IMR-90 (cell line): ENCODE results near the gene SLIT3. TPM values are rescaled to one million over a fixed set of nuclear protein-coding genes. Genes with fewer than 3 reads are reported as not detected.

Experiments
- ATAC-seq: fragments of 200-7000 bp; cut with Tn5 transposase; 2 replicates; pipeline ENCODE4 v1.9.1; 2020; ENCODE audit warnings: low read depth, mild to moderate bottlenecking, moderate library complexity
- BruUV-seq: library from RNA; stranded (reverse); fragments of 400-500 nt; replicated peaks from 2 replicates; lab custom pipeline; 2021; lab: Mats Ljungman, UMichigan
- CTCF ChIA-PET: fragments of 300-600 bp; formaldehyde crosslinking; extraction: SDS; loops from one replicate; lab custom pipeline; 2021; ENCODE audit warnings: antibody characterized with exemption; lab: Yijun Ruan, JAX
- POLR2A ChIA-PET: fragments of 300-600 bp; sonication (Branson Sonifier 250); formaldehyde crosslinking; loops from one replicate; lab custom pipeline; 2022; ENCODE audit warnings: antibody characterized with exemption; ENCODE audit not compliant: unreplicated experiment; lab: Charles Lee
- DNase-seq: peaks from one replicate; pipeline ENCODE4 v3.0.0; 2013
- H2AFZ ChIP-seq: replicated peaks from 2 replicates; pipeline ENCODE3; 2013; ENCODE audit warnings: low read length, mild to moderate bottlenecking; ENCODE audit not compliant: poor library complexity
- H2AK5ac ChIP-seq: 2 replicates; pipeline ENCODE4 v1.6.1; 2013; ENCODE audit warnings: low read depth, low read length, inconsistent platforms
- H2AK9ac ChIP-seq: replicated peaks from 2 replicates; pipeline ENCODE3; 2013; ENCODE audit warnings: mild to moderate bottlenecking, low read depth, low read length, moderate library complexity; ENCODE audit not compliant: poor library complexity
- H2BK120ac ChIP-seq: 2 replicates; pipeline ENCODE4 v1.6.1; 2013; ENCODE audit warnings: low read depth, low read length, inconsistent platforms
- H2BK15ac ChIP-seq: 3 replicates; pipeline ENCODE4 v1.6.1; 2013; ENCODE audit warnings: low read depth, low read length, inconsistent platforms
- H2BK20ac ChIP-seq: 2 replicates; pipeline ENCODE4 v1.6.1; 2013; ENCODE audit warnings: low read depth, mild to moderate bottlenecking, inconsistent platforms, low read length, moderate library complexity
- H2BK5ac ChIP-seq: 2 replicates; pipeline ENCODE4 v1.6.1; 2013; ENCODE audit warnings: mild to moderate bottlenecking, low read depth, low read length, inconsistent platforms; ENCODE audit not compliant: poor library complexity, severe bottlenecking
- H3K14ac ChIP-seq: replicated peaks from 2 replicates; pipeline ENCODE4 v1.6.1; 2013; ENCODE audit warnings: low read depth, low read length, inconsistent platforms
- H3K18ac ChIP-seq: 2 replicates; pipeline ENCODE4 v1.6.1; 2013; ENCODE audit warnings: low read depth, low read length, control low read depth
- H3K23ac ChIP-seq: 2 replicates; pipeline ENCODE4 v1.6.1; 2013; ENCODE audit warnings: low read depth, low read length, inconsistent platforms
- H3K27ac ChIP-seq: 2 replicates; pipeline ENCODE4 v1.5.1; 2013; ENCODE audit warnings: mild to moderate bottlenecking, control low read depth, low read length; ENCODE audit not compliant: insufficient read depth
- H3K27me3 ChIP-seq: 2 replicates; pipeline ENCODE4 v1.6.1; 2013; ENCODE audit warnings: low read length; ENCODE audit not compliant: control insufficient read depth, insufficient read depth
- H3K36me3 ChIP-seq: 2 replicates; pipeline ENCODE4 v1.6.1; 2013; ENCODE audit warnings: low read length, mixed read lengths; ENCODE audit not compliant: control insufficient read depth, insufficient read depth
- H3K4ac ChIP-seq: 2 replicates; pipeline ENCODE4 v1.6.1; 2013; ENCODE audit warnings: low read depth, low read length, inconsistent platforms
- H3K4me1 ChIP-seq: 2 replicates; pipeline ENCODE4 v1.6.1; 2013; ENCODE audit warnings: low read length, mixed read lengths; ENCODE audit not compliant: control insufficient read depth, insufficient read depth
- H3K4me2 ChIP-seq: 2 replicates; pipeline ENCODE4 v1.6.1; 2013; ENCODE audit warnings: low read depth, mild to moderate bottlenecking, control low read depth, low read length, moderate library complexity
- H3K4me3 ChIP-seq: 2 replicates; pipeline ENCODE4 v1.5.1; 2013; ENCODE audit warnings: low read depth, mild to moderate bottlenecking, control low read depth, low read length, moderate library complexity; ENCODE audit not compliant: insufficient read depth
- H3K56ac ChIP-seq: 2 replicates; pipeline ENCODE4 v1.6.1; 2013; ENCODE audit warnings: low read length, inconsistent platforms; ENCODE audit not compliant: insufficient read depth; ENCODE audit errors: extremely low read depth
- H3K79me1 ChIP-seq, 2 experiments: 2 replicates each; pipeline ENCODE4 v1.6.1; 2013; ENCODE audit warnings: low read length in 2 of 2, inconsistent platforms in 1 of 2, low read depth in 1 of 2
- H3K9ac ChIP-seq: 2 replicates; pipeline ENCODE4 v1.6.1; 2013; ENCODE audit warnings: low read depth, low read length, control low read depth
- H3K9me1 ChIP-seq: 2 replicates; pipeline ENCODE4 v1.6.1; 2013; ENCODE audit warnings: low read length, inconsistent platforms; ENCODE audit not compliant: insufficient read depth
- H3K9me3 ChIP-seq: 2 replicates; pipeline ENCODE4 v1.6.1; 2013; ENCODE audit warnings: low read length; ENCODE audit not compliant: control insufficient read depth, insufficient read depth
- H4K20me1 ChIP-seq: 2 replicates; pipeline ENCODE4 v1.6.1; 2013; ENCODE audit warnings: low read length, inconsistent platforms; ENCODE audit not compliant: insufficient read depth
- H4K5ac ChIP-seq: 2 replicates; pipeline ENCODE4 v1.6.1; 2013; ENCODE audit warnings: mild to moderate bottlenecking, low read depth, low read length, control low read depth
- H4K8ac ChIP-seq, 2 experiments: 2 replicates each; pipeline ENCODE4 v1.6.1; 2013; ENCODE audit warnings: low read depth in 2 of 2, low read length in 2 of 2, control low read depth in 1 of 2, inconsistent platforms in 1 of 2
- H4K91ac ChIP-seq: 2 replicates; pipeline ENCODE4 v1.6.1; 2013; ENCODE audit warnings: low read depth, low read length, inconsistent platforms; ENCODE audit not compliant: insufficient read depth
- BHLHE40 ChIP-seq: fragments of 150-350 bp; IDR thresholded peaks from 2 replicates; pipeline ENCODE4 v1.6.1; 2016; ENCODE audit warnings: mild to moderate bottlenecking, low read depth, low read length
- CEBPB ChIP-seq: IDR thresholded peaks from 2 replicates; pipeline ENCODE4 v1.6.1; 2012; ENCODE audit warnings: low read depth, low read length, improper control_type of control experiment
- CHD1 ChIP-seq: IDR thresholded peaks from 2 replicates; pipeline ENCODE4 v1.6.1; 2012; ENCODE audit warnings: low read depth, low read length, improper control_type of control experiment
- CTCF ChIP-seq: conservative IDR thresholded peaks from 2 replicates; pipeline ENCODE4 v1.5.1; 2012; ENCODE audit warnings: mild to moderate bottlenecking, low read depth, low read length, improper control_type of control experiment
- ELK1 ChIP-seq: fragments of 150-350 bp; IDR thresholded peaks from 2 replicates; pipeline ENCODE4 v1.6.1; 2016; ENCODE audit warnings: low read depth, mild to moderate bottlenecking, low read length, moderate library complexity, borderline replicate concordance
- FOS ChIP-seq: fragments of 150-350 bp; IDR thresholded peaks from 2 replicates; pipeline ENCODE4 v1.6.1; 2016; ENCODE audit warnings: low read depth, low read length
- MAFK ChIP-seq: IDR thresholded peaks from 2 replicates; pipeline ENCODE4 v1.6.1; 2012; ENCODE audit warnings: low read depth, low read length, improper control_type of control experiment
- MAZ ChIP-seq: IDR thresholded peaks from 2 replicates; pipeline ENCODE4 v1.6.1; 2012; ENCODE audit warnings: low read depth, mild to moderate bottlenecking, low read length, improper control_type of control experiment, moderate library complexity, borderline replicate concordance
- MXI1 ChIP-seq: IDR thresholded peaks from 2 replicates; pipeline ENCODE4 v1.6.1; 2012; ENCODE audit warnings: low read depth, mild to moderate bottlenecking, low read length, moderate library complexity, borderline replicate concordance
- NFE2L2 ChIP-seq: fragments of 150-350 bp; IDR thresholded peaks from 2 replicates; pipeline ENCODE4 v1.6.1; 2016; ENCODE audit warnings: low read depth, mild to moderate bottlenecking, low read length
- POLR2A ChIP-seq: IDR thresholded peaks from 2 replicates; pipeline ENCODE4 v1.6.1; 2012; ENCODE audit warnings: mild to moderate bottlenecking, low read depth, low read length
- RAD21 ChIP-seq: IDR thresholded peaks from 2 replicates; pipeline ENCODE4 v1.6.1; 2012; ENCODE audit warnings: low read length, improper control_type of control experiment
- RCOR1 ChIP-seq: IDR thresholded peaks from 2 replicates; pipeline ENCODE4 v1.6.1; 2012; ENCODE audit warnings: mild to moderate bottlenecking, low read length, improper control_type of control experiment; ENCODE audit not compliant: insufficient replicate concordance
- RFX5 ChIP-seq: IDR thresholded peaks from 2 replicates; pipeline ENCODE4 v1.8.0; 2012; ENCODE audit warnings: low read depth, mild to moderate bottlenecking, low read length, moderate library complexity
- SMC3 ChIP-seq: fragments of 150-350 bp; IDR thresholded peaks from 2 replicates; pipeline ENCODE4 v1.6.1; 2016; ENCODE audit warnings: low read depth, mild to moderate bottlenecking, antibody characterized with exemption, low read length, moderate library complexity
- WGBS, 2 experiments: methylation state at CpG; one replicate each; pipeline versions ENCODE4 v1.1.5 to v1.1.7; 2013; ENCODE audit warnings: missing lambda C conversion rate in 2 of 2; ENCODE audit not compliant: insufficient read length in 1 of 2; ENCODE audit errors: extremely low coverage in 2 of 2; 5-methylcytosine and 5-hydroxymethylcytosine counted together
- dilution Hi-C: fragments of 300-500 bp; cut with HindIII; formaldehyde crosslinking; loops from one replicate; pipeline ENCODE4 v1.14.3; 2018; ENCODE audit warnings: low sequenced_read_pairs; ENCODE audit not compliant: unreplicated experiment
- in situ Hi-C: fragments of 300-500 bp; cut with MboI; formaldehyde crosslinking; loops from 3 replicates; pipeline ENCODE4 v1.14.3; 2019; ENCODE audit warnings: low sequenced_read_pairs, inconsistent platforms, mixed read lengths
- intact Hi-C: fragments of 100-400 bp; cut with micrococcal nuclease; formaldehyde crosslinking; loops from 2 replicates; pipeline ENCODE4 v1.10.0; 2022
- polyA plus RNA-seq, 3 experiments: library from polyadenylated mRNA; depleted of rRNA; stranded (reverse); fragments of >200 nt; gene quantifications; 2 replicates each; pipeline ENCODE4 v1.2.3, GENCODE V29; 2012; ENCODE audit warnings: low replicate concordance in 1 of 3
- total RNA-seq: library from RNA; depleted of rRNA; stranded (reverse); fragments of >200 nt; gene quantifications from 2 replicates; pipeline ENCODE4 v1.2.3, GENCODE V29; 2012
- TF ChIP-seq, protein P1 (sequence below): fragments of 150-350 bp; IDR thresholded peaks from 2 replicates; pipeline ENCODE4 v1.6.1; 2017; ENCODE audit warnings: mild to moderate bottlenecking, antibody characterized with exemption, low read length, low read depth

The SLIT3 gene
- total and polyA plus RNA-seq, 2 of the 4 experiments (the other 2 are of a cell fraction): 0.18 to 0.50 TPM

DNA sequence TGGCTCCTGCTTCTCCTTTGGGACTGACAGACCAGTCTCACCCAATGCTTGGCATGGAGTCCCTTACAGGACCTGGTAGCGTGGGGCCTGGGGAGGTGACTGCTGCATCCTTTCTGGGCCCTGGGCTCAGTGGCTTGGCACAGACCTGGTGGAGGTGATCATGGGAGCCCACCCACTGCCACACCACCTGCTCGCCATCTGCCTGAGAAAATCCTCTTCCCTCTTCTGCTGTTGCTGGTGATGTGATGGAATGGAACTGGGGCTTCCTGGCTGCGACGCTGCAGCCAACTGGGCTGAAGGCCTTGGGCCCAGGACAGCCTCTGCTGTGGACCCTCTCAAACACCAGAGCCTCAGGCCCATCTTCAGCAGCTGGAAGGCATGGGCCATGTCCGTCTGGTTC is 599.3 kb downstream of the SLIT3 start:
- no peak overlapping the region for H2BK15ac ChIP-seq
- H3K4me1 ChIP-seq: no peaks in the 10 kb centered on the region
- H3K23ac ChIP-seq: no peak overlapping the region
- no peak overlapping the region for H3K18ac ChIP-seq
- dilution Hi-C loops: no loop called here
- in situ Hi-C loops: no loop called here
- WGBS, 2 experiments: no CpG with 5 or more reads among the region's 5 CpGs
- H2AK9ac ChIP-seq: no peak overlapping the region
- ChIA-PET POLR2A (no interaction called here), CTCF (no interaction called here)
- H3K9ac ChIP-seq: no peak overlapping the region
- no peaks in the 10 kb centered on the region for H3K9me3 ChIP-seq
- H4K91ac ChIP-seq: no peak overlapping the region
- no peak overlapping the region for H3K4me3 ChIP-seq
- no peaks in the 10 kb centered on the region for H4K20me1 ChIP-seq
- no peak overlapping the region for H2BK5ac ChIP-seq
- H3K4me2 ChIP-seq: no peak overlapping the region
- H2AFZ ChIP-seq: no peak overlapping the region
- BruUV-seq: no TSS peak
- no peak overlapping the region for H2BK20ac ChIP-seq
- TF ChIP-seq CTCF: no peak
- TF ChIP-seq RFX5: no peak
- TF ChIP-seq, protein P1, sequence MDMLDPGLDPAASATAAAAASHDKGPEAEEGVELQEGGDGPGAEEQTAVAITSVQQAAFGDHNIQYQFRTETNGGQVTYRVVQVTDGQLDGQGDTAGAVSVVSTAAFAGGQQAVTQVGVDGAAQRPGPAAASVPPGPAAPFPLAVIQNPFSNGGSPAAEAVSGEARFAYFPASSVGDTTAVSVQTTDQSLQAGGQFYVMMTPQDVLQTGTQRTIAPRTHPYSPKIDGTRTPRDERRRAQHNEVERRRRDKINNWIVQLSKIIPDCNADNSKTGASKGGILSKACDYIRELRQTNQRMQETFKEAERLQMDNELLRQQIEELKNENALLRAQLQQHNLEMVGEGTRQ: no peak
- no peak for TF ChIP-seq RCOR1
- TF ChIP-seq FOS: no peak
- no peak for TF ChIP-seq NFE2L2
- no peak for TF ChIP-seq CEBPB
- no peak for TF ChIP-seq BHLHE40
- TF ChIP-seq SMC3: no peak
- no peak for TF ChIP-seq MAFK
- TF ChIP-seq MXI1: no peak
- no peak for TF ChIP-seq POLR2A
- TF ChIP-seq CHD1: no peak
- TF ChIP-seq MAZ: no peak
- no peak for TF ChIP-seq ELK1
- TF ChIP-seq RAD21: no peak
- H4K5ac ChIP-seq: no peak overlapping the region
- H2AK5ac ChIP-seq: no peak overlapping the region
- intact Hi-C loops: loop anchor here (10.0 kb wide), 1 partner anchor 283 kb away; no protein-coding TSS in a partner anchor
- no peaks in the 10 kb centered on the region for H3K79me1 ChIP-seq
- H2BK120ac ChIP-seq: no peak overlapping the region
- ATAC-seq (no peak), DNase-seq (no peak)
- no peaks in the 10 kb centered on the region for H3K9me1 ChIP-seq
- H3K27me3 ChIP-seq: peaks cover 1% of the 10 kb centered on the region; the same call in 1 of the 2 replicates
- no peak overlapping the region for H3K56ac ChIP-seq
- no peak overlapping the region for H3K4ac ChIP-seq
- no peak overlapping the region for H3K14ac ChIP-seq
- H3K36me3 ChIP-seq: no peaks in the 10 kb centered on the region
- H3K27ac ChIP-seq: no peak overlapping the region
- no peak overlapping the region for H4K8ac ChIP-seq
